K562 (cell line): ENCODE results near the gene CCDC28B. TPM values are rescaled to one million over a fixed set of nuclear protein-coding genes. Genes with fewer than 3 reads are reported as not detected.

Source experiments
- ATAC-seq: fragments of 200-7000 bp; cut with Tn5 transposase; 3 replicates; pipeline ENCODE4 v1.9.1; 2020; ENCODE audit warnings: moderate library complexity
- BruUV-seq: library from RNA; stranded (reverse); fragments of 400-500 nt; replicated peaks from 2 replicates; lab custom pipeline; 2021; lab: Mats Ljungman, UMichigan
- CTCF ChIA-PET: fragments of 300-600 bp; formaldehyde crosslinking; extraction: SDS; loops from one replicate; lab custom pipeline; 2021; ENCODE audit warnings: low intra/inter-chr PET ratio; lab: Yijun Ruan, JAX
- POLR2A ChIA-PET: fragments of 300-600, 350-650 bp; sonication (Branson Sonifier 250); formaldehyde crosslinking; extraction: SDS; loops from one replicate; lab custom pipeline; 2021; ENCODE audit warnings: antibody characterized with exemption, inconsistent platforms; lab: Yijun Ruan, JAX
- DNase-seq, 4 experiments: peaks; one replicate each; pipeline versions ENCODE4 v3.0.0 to v3.0.0-alpha.2; 2011 to 2018; ENCODE audit warnings: low spot score in 3 of 4, mixed read lengths in 3 of 4; ENCODE audit errors: extremely low read depth in 1 of 4
- FAIRE-seq: peaks from 2 replicates; lab custom pipeline; 2011; peaks lifted over from hg19 to GRCh38; lab: Jason Lieb, UNC
- H2AFZ ChIP-seq: 2 replicates; pipeline ENCODE4 v1.6.0; 2011; ENCODE audit warnings: low read depth, low read length, control low read depth, inconsistent platforms
- H3K27ac ChIP-seq: fragments of 200-600 bp; 3 replicates; pipeline ENCODE4 v1.8.0; 2011; ENCODE audit warnings: low read depth, mild to moderate bottlenecking, control low read depth, inconsistent platforms, low read length, moderate library complexity, mixed read lengths; ENCODE audit errors: extremely low read depth
- H3K27me3 ChIP-seq, 2 experiments: fragments of 300-600 bp in 1 of 2; 2 replicates in 1 of 2; 3 replicates in 1 of 2; pipeline versions ENCODE4 v1.6.0 to v1.8.0; 2011; ENCODE audit warnings: inconsistent platforms in 2 of 2, low read length in 2 of 2, mild to moderate bottlenecking in 1 of 2, mixed read lengths in 1 of 2, moderate library complexity in 1 of 2; ENCODE audit not compliant: control insufficient read depth in 2 of 2, insufficient read depth in 2 of 2
- H3K36me3 ChIP-seq: fragments of 300-600 bp; 3 replicates; pipeline ENCODE4 v1.8.0; 2011; ENCODE audit warnings: mild to moderate bottlenecking, low read length, inconsistent platforms; ENCODE audit not compliant: control insufficient read depth, insufficient read depth
- H3K4me1 ChIP-seq, 2 experiments: fragments of 200-600 bp in 1 of 2; replicated peaks in 1 of 2; 2 replicates in 1 of 2; 3 replicates in 1 of 2; pipeline versions ENCODE4 v1.5.1 to v1.8.0; 2011; ENCODE audit warnings: inconsistent platforms in 2 of 2, low read length in 2 of 2, mild to moderate bottlenecking in 1 of 2, mixed read lengths in 1 of 2, moderate library complexity in 1 of 2; ENCODE audit not compliant: control insufficient read depth in 2 of 2, insufficient read depth in 2 of 2
- H3K4me2 ChIP-seq: 2 replicates; pipeline ENCODE4 v1.6.1; 2011; ENCODE audit warnings: low read length, control low read depth, inconsistent platforms, mixed read lengths; ENCODE audit not compliant: insufficient read depth
- H3K4me3 ChIP-seq: fragments of 200-600 bp; sonication (generic), shearing (Covaris generic); 2 replicates; pipeline ENCODE4 v1.5.1; 2016; ENCODE audit warnings: control low read depth, inconsistent platforms
- H3K79me2 ChIP-seq: fragments of 200-600 bp; 3 replicates; pipeline ENCODE4 v1.8.0; 2011; ENCODE audit warnings: low read length, inconsistent platforms; ENCODE audit not compliant: control insufficient read depth, insufficient read depth
- H3K9ac ChIP-seq, 2 experiments: 2 replicates each; pipeline versions ENCODE4 v1.6.0 to v1.6.1; 2011; ENCODE audit warnings: low read depth in 2 of 2, low read length in 2 of 2, control low read depth in 1 of 2, inconsistent platforms in 1 of 2, mild to moderate bottlenecking in 1 of 2, mixed read lengths in 1 of 2; ENCODE audit not compliant: insufficient read depth in 1 of 2
- H3K9me1 ChIP-seq: one replicate; pipeline ENCODE4 v1.6.0; 2011; ENCODE audit warnings: inconsistent platforms, mild to moderate bottlenecking, low read length, moderate library complexity; ENCODE audit not compliant: control insufficient read depth, insufficient read depth
- H3K9me3 ChIP-seq: replicated peaks from 2 replicates; pipeline ENCODE4 v1.5.1; 2011; ENCODE audit warnings: low read depth, low read length, inconsistent platforms; ENCODE audit not compliant: control insufficient read depth, insufficient read depth
- H4K20me1 ChIP-seq: replicated peaks from 2 replicates; pipeline ENCODE4 v1.6.1; 2011; ENCODE audit warnings: low read length, inconsistent platforms, mixed read lengths; ENCODE audit not compliant: control insufficient read depth, insufficient read depth
- AFF4 ChIP-seq: sonication (generic); formaldehyde crosslinking; IDR thresholded peaks from 2 replicates; pipeline ENCODE4 v1.8.0; 2023; ENCODE audit warnings: mild to moderate bottlenecking, missing genetic modification reagents
- GATA2 ChIP-seq: sonication (generic); formaldehyde crosslinking; IDR thresholded peaks from 2 replicates; pipeline ENCODE4 v1.4.0; 2020; ENCODE audit warnings: mild to moderate bottlenecking, missing genetic modification reagents
- GTF2F1 ChIP-seq: IDR thresholded peaks from 2 replicates; pipeline ENCODE4 v1.6.1; 2011; ENCODE audit warnings: low read depth, low read length, improper control_type of control experiment
- KAT2B ChIP-seq: IDR thresholded peaks from one replicate; pipeline ENCODE4 v1.6.1; 2012; ENCODE audit warnings: low read depth, mild to moderate bottlenecking, control low read depth, inconsistent platforms, low read length, moderate library complexity
- NFE2L1 ChIP-seq: fragments of 450-650 bp; IDR thresholded peaks from 2 replicates; pipeline ENCODE4 v1.6.1; 2016; ENCODE audit warnings: missing genetic modification characterization, low read depth, mild to moderate bottlenecking, missing compliant biosample characterization, moderate library complexity, borderline replicate concordance
- PATZ1 ChIP-seq: fragments of 250-450 bp; sonication (Bioruptor Pico); IDR thresholded peaks from 2 replicates; pipeline ENCODE4 v1.5.0; 2020; ENCODE audit warnings: mild to moderate bottlenecking, borderline replicate concordance
- U2AF2 ChIP-seq: fragments of 200-400 bp; formaldehyde crosslinking; optimal IDR thresholded peaks from 2 replicates; pipeline ENCODE3; 2017; ENCODE audit warnings: low read depth, mild to moderate bottlenecking, low read length
- UBTF ChIP-seq, 2 experiments: IDR thresholded peaks; 2 replicates each; pipeline ENCODE4 v1.6.1; 2012; ENCODE audit warnings: improper control_type of control experiment in 2 of 2, low read depth in 2 of 2, low read length in 2 of 2, borderline replicate concordance in 1 of 2
- ZFP1 ChIP-seq: fragments of 450-650 bp; formaldehyde crosslinking; IDR thresholded peaks from 2 replicates; pipeline ENCODE4 v1.4.0; 2020; ENCODE audit warnings: mild to moderate bottlenecking, mixed read lengths
- ZNF232 ChIP-seq: sonication (generic); formaldehyde crosslinking; IDR thresholded peaks from 2 replicates; pipeline ENCODE4 v1.8.0; 2022; ENCODE audit warnings: mild to moderate bottlenecking, missing genetic modification reagents
- ZNF253 ChIP-seq: fragments of 250-450 bp; sonication (Bioruptor Pico); conservative IDR thresholded peaks from 2 replicates; pipeline ENCODE4 v1.6.1; 2021; ENCODE audit warnings: mild to moderate bottlenecking
- WGBS: fragments of 100-300 bp; shearing (Covaris generic); methylation state at CpG from one replicate; pipeline ENCODE4 v1.1.6; 2016; ENCODE audit warnings: low coverage, mixed read lengths; ENCODE audit not compliant: insufficient coverage; ENCODE audit errors: missing lambda C conversion rate; 5-methylcytosine and 5-hydroxymethylcytosine counted together
- in situ Hi-C: fragments of 300-500 bp; cut with MboI; formaldehyde crosslinking; loops from 4 replicates; pipeline ENCODE4 v1.15.0; 2018; ENCODE audit warnings: inconsistent platforms, mixed read lengths
- intact Hi-C: fragments of 100-400 bp; cut with micrococcal nuclease; formaldehyde crosslinking; loops from 2 replicates; pipeline ENCODE4 v1.14.2; 2022
- polyA plus RNA-seq, 8 experiments: library from polyadenylated mRNA; depleted of rRNA in 4 of 8; stranded (reverse) in 5 of 8; unstranded in 3 of 8; fragments of >200 nt; fragmentation: Nextera tagmentation in 2 of 8; fragmentation: Illumina TruSeq in 1 of 8; extraction: Ambion mirVana in 2 of 8; extraction: Trizol in 1 of 8; gene quantifications; 2 replicates each; pipeline versions ENCODE4 v1.2.1 to v1.2.3, GENCODE V29; 2011 to 2014; ENCODE audit warnings: inconsistent platforms in 1 of 8, missing spikeins in 1 of 8
- total RNA-seq, 7 experiments: library from RNA; depleted of rRNA in 6 of 7; stranded (reverse); fragments of >200 nt in 6 of 7; fragmentation: Illumina TruSeq in 2 of 7; extraction: Trizol in 2 of 7; gene quantifications; 2 replicates each; pipeline versions ENCODE4 v1.2.1 to v1.2.3, GENCODE V29; 2011 to 2021; ENCODE audit warnings: low replicate concordance in 1 of 7

Gene CCDC28B
- total and polyA plus RNA-seq, 9 of the 15 experiments (the other 6 are each of a cell fraction or from before 2014, with no cell fraction given), result 5.7 to 54.5 (median 31.7) TPM

DNA sequence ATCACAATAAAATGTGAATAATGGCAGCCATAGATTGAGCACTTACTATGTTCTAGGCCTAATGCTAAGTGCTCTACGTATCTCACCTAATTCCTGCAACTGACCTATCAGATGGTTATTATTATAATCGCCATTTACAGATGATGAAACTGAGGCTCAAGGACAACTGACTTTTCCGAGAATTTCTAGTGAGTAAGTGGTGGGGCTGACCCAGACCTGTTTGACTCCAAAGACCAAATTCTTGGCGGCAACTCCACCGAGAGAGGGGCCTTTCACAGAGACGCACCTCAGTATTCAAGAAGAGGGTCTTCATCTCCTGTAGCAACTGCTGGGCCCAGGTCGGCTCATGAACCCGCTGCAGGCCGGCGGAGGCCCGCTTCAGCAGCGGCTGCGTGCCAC is 21.2 kb downstream of the CCDC28B start (continued):
- TF ChIP-seq AFF4 (CRISPR knock-in tag) (no peak), GTF2F1 (no peak)

DNA sequence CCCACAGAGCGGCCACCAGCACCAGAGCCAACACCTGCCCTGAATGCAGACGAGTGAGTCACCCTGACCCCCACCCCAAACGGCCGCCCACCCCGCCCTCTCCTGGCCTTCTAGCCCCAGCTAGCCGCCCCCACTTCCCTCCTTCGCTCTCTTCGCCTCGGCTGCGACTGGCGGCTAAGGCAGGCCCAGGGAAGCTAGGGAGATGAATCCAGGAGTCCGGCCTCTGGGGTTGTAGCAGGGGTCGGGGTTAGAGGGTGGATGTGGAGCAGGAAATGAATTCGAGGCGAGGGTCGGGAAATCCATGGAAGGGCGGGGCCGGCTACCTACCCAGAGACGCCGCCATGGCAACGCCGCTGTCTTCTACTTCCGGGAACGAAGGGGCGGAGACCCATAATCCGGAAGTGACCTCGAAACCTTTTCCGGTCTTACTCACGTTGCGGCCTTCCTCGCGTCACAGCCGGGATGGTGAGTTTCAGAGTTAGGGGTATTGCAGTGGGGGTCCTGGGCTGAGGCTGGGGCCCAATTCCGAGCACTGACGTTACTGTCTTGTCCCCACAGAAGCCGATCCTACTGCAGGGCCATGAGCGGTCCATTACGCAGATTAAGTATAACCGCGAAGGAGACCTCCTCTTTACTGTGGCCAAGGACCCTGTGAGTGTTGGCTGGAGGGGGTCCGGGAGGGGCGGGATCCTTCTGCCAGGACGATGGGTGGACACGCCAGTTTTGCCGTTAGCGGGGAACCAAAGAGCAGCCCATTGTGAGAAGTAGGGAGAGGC is 21.8 kb downstream of the CCDC28B start, which contains the start of the genes EIF3I and TMEM234:
Gene EIF3I (plus strand): TSS at position 428 of the 776 bp plus-strand sequence. CDS start 35 bp downstream, at position 463.
Gene TMEM234 (minus strand): TSS at position 374 of the 776 bp plus-strand sequence. CDS start 31 bp downstream, at position 343.
- under 1% methylated on average over 46 of the region's 46 CpGs for WGBS
- Histone ChIP-seq H3K36me3 (peaks cover 50% of the 10 kb centered on the region), H3K4me3 (peak within 1 kb of the TSS; percentile 80), H3K9me1 (no peaks in the 10 kb centered on the region), H2AFZ (peak within 1 kb of the TSS; percentile 90), H4K20me1 (no peaks in the 10 kb centered on the region), H3K4me1 (peaks cover 19 to 22% of the 10 kb centered on the region in 2 experiments; a peak in 4 of 5 replicates), H3K4me2 (peak within 1 kb of the TSS; percentile 98), H3K79me2 (peaks cover 49% of the 10 kb centered on the region), H3K9me3 (no peaks in the 10 kb centered on the region), H3K27me3 (no peaks in the 10 kb centered on the region), H3K9ac (peak within 1 kb of the TSS; percentile 94 to 96), H3K27ac (peak within 1 kb of the TSS; percentile 90)
- TSS peak; percentile 70 for BruUV-seq
- in situ Hi-C loops, result no loop called here
- intact Hi-C loops, result loop anchor here (2.0 kb wide), 1 partner anchor 95 kb away; no protein-coding TSS in a partner anchor
- ATAC-seq, result peak; percentile 95
- FAIRE-seq, result peak; percentile 94
- ChIA-PET CTCF (no interaction called here), POLR2A (interaction anchor here (0.7 to 1.9 kb wide), 3 partner anchors 11 to 43 kb away, joined by 3 to 14 read pairs (median 3); partner anchors contain the start of genes DCDC2B and TXLNA)
- peak; percentile 93 to 98 (median 96) for DNase-seq
- TF ChIP-seq U2AF2 (no peak), ZNF253 (CRISPR knock-in tag) (no peak), KAT2B (no peak), ZFP1 (no peak), NFE2L1 (tag) (no peak), ZNF232 (CRISPR knock-in tag) (no peak), UBTF (IDR thresholded peaks at IDR 0.05; ENCODE audit: borderline replicate concordance in 1 of 2, low read depth in 2 of 2, low read length in 2 of 2) (no peak), PATZ1 (CRISPR knock-in tag) (no peak), GATA2 (CRISPR knock-in tag) (no peak)
